ENCODE results near the gene RINL.

DNA sequence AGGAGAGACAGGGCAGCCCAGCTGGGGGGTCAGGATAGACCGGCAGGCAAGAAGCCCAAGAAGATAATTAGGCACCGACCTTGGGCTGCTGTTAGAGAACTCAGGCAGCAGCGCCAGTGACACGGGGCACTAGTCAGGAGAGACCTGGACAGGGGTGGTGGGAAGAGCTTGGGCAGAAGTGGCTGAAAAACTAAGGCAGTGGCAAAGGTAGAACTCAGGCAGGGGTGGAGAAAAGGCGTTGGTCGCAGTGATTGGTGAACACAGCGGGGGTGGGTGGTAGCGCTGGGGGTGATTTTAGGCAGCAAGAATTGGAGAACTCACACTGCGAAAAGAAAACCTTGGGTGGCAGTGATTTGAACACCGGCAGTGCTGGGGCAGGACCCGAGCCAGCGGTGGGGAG is 29.6 kb upstream of the RINL start:
- TF ChIP-seq, protein P1, sequence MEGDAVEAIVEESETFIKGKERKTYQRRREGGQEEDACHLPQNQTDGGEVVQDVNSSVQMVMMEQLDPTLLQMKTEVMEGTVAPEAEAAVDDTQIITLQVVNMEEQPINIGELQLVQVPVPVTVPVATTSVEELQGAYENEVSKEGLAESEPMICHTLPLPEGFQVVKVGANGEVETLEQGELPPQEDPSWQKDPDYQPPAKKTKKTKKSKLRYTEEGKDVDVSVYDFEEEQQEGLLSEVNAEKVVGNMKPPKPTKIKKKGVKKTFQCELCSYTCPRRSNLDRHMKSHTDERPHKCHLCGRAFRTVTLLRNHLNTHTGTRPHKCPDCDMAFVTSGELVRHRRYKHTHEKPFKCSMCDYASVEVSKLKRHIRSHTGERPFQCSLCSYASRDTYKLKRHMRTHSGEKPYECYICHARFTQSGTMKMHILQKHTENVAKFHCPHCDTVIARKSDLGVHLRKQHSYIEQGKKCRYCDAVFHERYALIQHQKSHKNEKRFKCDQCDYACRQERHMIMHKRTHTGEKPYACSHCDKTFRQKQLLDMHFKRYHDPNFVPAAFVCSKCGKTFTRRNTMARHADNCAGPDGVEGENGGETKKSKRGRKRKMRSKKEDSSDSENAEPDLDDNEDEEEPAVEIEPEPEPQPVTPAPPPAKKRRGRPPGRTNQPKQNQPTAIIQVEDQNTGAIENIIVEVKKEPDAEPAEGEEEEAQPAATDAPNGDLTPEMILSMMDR (IDR thresholded peaks at IDR 0.05) = no peak
- no peak for TF ChIP-seq POLR2A (IDR thresholded peaks at IDR 0.05)
